Measurements from ENCODE around the gene PLCXD1.

DNA sequence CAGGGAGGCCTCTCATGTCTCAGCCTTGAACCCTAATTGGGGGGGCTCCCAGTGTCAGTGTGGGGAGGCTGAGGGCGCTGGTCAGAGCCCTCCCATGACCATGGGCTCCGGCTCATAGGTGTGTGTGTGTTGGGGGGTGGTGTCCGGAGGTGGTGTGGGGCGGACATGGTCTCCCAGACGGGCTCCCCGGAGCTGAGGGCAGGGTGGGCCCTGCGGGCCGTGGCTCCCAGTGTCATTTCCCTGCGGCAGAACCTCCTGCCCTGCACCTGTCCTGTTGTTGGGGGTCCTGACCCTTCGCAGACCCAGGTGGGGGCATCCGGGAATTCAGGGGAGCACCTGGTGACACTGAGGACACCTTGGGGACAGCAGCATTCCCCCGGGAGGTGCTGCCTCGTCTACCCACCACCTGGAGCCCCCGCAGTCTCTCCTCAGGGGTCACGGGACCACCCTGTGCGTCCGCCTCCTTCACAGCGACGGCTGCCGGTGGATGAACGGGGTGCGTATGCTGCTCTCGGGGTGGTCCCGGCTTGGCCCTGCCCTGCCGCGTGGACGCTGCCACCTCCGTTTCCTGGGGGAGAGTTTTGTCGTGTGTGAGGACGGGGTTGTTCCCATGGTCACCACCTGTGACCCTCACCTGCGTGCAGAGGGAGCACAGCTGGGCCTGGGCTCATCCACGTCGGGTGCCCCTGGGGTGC lies 51.9 kb downstream of the PLCXD1 start:
- TF ChIP-seq, protein P1, sequence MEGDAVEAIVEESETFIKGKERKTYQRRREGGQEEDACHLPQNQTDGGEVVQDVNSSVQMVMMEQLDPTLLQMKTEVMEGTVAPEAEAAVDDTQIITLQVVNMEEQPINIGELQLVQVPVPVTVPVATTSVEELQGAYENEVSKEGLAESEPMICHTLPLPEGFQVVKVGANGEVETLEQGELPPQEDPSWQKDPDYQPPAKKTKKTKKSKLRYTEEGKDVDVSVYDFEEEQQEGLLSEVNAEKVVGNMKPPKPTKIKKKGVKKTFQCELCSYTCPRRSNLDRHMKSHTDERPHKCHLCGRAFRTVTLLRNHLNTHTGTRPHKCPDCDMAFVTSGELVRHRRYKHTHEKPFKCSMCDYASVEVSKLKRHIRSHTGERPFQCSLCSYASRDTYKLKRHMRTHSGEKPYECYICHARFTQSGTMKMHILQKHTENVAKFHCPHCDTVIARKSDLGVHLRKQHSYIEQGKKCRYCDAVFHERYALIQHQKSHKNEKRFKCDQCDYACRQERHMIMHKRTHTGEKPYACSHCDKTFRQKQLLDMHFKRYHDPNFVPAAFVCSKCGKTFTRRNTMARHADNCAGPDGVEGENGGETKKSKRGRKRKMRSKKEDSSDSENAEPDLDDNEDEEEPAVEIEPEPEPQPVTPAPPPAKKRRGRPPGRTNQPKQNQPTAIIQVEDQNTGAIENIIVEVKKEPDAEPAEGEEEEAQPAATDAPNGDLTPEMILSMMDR (IDR thresholded peaks at IDR 0.05; ENCODE audit: low read depth, low read length, missing input control) = no peak
- TF ChIP-seq GABPA (IDR thresholded peaks at IDR 0.05 in 1 of 2, conservative IDR thresholded peaks at IDR 0.05 in 1 of 2) (no peak), JUND (IDR thresholded peaks at IDR 0.05) (no peak), TAF1 (conservative IDR thresholded peaks at IDR 0.05) (no peak), YY1 (IDR thresholded peaks at IDR 0.05) (no peak)
- TF ChIP-seq, protein P2, sequence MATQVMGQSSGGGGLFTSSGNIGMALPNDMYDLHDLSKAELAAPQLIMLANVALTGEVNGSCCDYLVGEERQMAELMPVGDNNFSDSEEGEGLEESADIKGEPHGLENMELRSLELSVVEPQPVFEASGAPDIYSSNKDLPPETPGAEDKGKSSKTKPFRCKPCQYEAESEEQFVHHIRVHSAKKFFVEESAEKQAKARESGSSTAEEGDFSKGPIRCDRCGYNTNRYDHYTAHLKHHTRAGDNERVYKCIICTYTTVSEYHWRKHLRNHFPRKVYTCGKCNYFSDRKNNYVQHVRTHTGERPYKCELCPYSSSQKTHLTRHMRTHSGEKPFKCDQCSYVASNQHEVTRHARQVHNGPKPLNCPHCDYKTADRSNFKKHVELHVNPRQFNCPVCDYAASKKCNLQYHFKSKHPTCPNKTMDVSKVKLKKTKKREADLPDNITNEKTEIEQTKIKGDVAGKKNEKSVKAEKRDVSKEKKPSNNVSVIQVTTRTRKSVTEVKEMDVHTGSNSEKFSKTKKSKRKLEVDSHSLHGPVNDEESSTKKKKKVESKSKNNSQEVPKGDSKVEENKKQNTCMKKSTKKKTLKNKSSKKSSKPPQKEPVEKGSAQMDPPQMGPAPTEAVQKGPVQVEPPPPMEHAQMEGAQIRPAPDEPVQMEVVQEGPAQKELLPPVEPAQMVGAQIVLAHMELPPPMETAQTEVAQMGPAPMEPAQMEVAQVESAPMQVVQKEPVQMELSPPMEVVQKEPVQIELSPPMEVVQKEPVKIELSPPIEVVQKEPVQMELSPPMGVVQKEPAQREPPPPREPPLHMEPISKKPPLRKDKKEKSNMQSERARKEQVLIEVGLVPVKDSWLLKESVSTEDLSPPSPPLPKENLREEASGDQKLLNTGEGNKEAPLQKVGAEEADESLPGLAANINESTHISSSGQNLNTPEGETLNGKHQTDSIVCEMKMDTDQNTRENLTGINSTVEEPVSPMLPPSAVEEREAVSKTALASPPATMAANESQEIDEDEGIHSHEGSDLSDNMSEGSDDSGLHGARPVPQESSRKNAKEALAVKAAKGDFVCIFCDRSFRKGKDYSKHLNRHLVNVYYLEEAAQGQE (IDR thresholded peaks at IDR 0.05) = no peak
- TF ChIP-seq, protein P3, sequence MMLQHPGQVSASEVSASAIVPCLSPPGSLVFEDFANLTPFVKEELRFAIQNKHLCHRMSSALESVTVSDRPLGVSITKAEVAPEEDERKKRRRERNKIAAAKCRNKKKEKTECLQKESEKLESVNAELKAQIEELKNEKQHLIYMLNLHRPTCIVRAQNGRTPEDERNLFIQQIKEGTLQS (IDR thresholded peaks at IDR 0.05) = no peak

Measured in liver (tissue), 3 donors.